GM13977 (cell line): Measurements from ENCODE around the gene CNTNAP2.

Experiments
- DNase-seq: peaks from one replicate; pipeline ENCODE4 v3.0.0; 2012; ENCODE audit warnings: low spot score
- CTCF ChIP-seq: IDR thresholded peaks from 2 replicates; pipeline ENCODE4 v1.5.1; 2012; ENCODE audit warnings: mild to moderate bottlenecking, control low read depth; ENCODE audit not compliant: insufficient read depth; ENCODE audit errors: extremely low read depth, missing control alignments
- in situ Hi-C: fragments of 300-500 bp; cut with MboI; formaldehyde crosslinking; loops from one replicate; pipeline ENCODE4 v1.12.0; 2022; ENCODE audit warnings: low sequenced_read_pairs, low pct_unique_long_range_greater_than_20kb, mixed read lengths, inconsistent platforms; ENCODE audit not compliant: unreplicated experiment

The CNTNAP2 gene

DNA sequence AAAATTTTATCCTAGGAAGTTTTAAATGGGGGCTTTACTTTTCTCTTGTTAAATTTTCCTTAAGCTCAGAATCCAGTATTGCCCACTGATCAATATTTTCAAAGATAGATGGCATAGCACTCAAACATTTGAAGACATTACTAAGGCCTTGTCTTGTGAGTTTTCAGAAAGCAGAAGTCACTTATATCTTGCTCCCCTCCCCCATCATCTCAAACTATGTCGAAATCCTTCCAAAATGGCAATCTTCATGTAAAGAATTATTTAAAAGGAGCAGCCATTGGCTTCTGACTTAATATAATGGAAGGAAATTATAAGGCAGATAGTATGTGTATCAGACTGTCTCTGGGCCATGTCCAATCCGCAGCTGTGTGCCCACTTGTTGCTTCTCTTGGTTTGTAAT, 1920.4 kb downstream of the CNTNAP2 start:
- TF ChIP-seq CTCF = no peak
- DNase-seq = no peak
- in situ Hi-C loops = no loop called here

GRCh38 chr7:148041156-148041555, 1924.6 kb downstream of the CNTNAP2 start:
- no peak for DNase-seq
- in situ Hi-C loops = no loop called here
- no peak for TF ChIP-seq CTCF

DNA sequence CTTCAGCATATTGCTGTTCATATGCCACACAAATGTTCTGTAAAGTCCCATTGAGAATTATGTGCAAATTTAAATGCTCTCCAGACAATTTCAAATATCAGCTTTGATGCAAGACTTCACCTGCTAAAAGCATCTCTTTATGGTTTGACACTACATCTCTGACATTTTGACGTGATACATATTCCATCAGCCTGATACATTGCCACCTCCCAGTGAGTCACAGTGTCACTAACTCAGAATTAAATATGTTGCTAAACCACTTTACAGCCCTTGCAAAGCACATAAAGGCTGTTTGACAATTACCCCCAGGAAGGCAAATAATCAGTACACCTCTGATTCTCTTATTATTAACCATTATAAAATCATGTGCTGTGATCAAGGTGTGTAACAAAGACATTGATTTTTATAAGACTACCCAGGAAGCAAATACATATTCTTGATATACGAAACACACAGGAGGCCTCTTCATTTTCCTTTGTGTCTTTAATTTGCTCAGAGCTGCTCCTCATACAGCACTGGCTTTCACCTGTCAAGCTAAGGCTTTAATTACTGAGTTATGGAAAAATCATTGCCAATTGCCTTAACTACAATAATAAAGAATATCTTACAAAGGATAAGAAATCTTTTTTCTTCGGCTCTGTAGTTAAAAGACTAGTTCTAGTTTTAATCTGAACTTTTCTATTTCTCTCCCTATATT, 1926.5 kb downstream of the CNTNAP2 start:
- in situ Hi-C loops = no loop called here
- TF ChIP-seq CTCF = no peak

DNA sequence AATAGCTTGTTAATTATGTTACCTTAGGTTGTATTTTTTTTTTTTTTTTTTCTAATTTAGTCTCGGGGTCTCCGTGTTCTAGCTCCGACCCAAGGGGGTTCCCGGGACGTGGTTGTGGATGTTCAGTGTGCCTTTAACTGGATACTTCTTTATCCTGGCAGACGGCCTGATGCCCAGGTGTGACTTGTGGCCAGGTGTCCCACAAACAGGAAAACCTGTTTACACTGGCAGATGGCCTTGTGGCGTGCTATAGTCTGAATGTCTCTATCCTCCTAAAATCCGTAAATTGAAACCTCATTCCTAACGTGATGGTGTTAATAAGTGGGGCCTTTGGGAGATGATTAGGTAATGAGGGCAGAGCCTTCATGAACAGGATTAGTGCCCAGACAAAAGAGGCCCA, 1927.6 kb downstream of the CNTNAP2 start:
- DNase-seq = no peak
- TF ChIP-seq CTCF = no peak
- in situ Hi-C loops = no loop called here

More for the DNA sequence above, 1926.5 kb downstream of the CNTNAP2 start:
- DNase-seq = no peak

- no peak for DNase-seq
- in situ Hi-C loops = no loop called here
- TF ChIP-seq CTCF = no peak
These were observed 1928.9 kb downstream of the CNTNAP2 start for GRCh38 chr7:148045521-148045920.

DNA sequence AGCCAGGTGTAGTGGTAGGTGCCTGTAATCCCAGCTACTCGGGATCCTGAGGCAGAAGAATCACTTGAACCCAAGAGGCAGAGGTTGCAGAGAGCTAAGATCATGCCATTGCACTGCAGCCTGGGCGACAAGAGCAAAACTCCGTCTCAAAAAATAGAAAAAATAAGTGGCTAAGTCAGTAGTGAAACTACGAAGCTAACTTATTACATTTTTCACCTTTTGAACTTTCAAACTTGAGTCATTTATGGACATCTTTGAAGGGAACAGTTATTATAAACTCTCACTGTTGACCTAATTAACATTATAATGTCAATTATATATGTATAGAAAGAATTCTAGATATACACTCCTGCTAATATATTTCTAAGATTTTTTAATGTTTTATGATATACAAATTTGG, 1932.5 kb downstream of the CNTNAP2 start:
- in situ Hi-C loops = no loop called here
- no peak for DNase-seq
- no peak for TF ChIP-seq CTCF
